ENCODE data around the gene ISLR.

ISLR gene

GRCh38 chr15:74127255-74127953 lies 46.1 kb upstream of the ISLR start (continued):
- TF ChIP-seq ZNF843 (tag by site-specific recombination; IDR thresholded peaks at IDR 0.05) (no peak), ZNF155 (tag by site-specific recombination; IDR thresholded peaks at IDR 0.05) (no peak), ZNF248 (tag by site-specific recombination; IDR thresholded peaks at IDR 0.05) (no peak), ZNF664 (tag by site-specific recombination; IDR thresholded peaks at IDR 0.05) (no peak), ZNF146 (tag by site-specific recombination; IDR thresholded peaks at IDR 0.05) (no peak), ZNF610 (tag by site-specific recombination; IDR thresholded peaks at IDR 0.05; ENCODE audit: borderline replicate concordance) (no peak), GLI4 (tag by site-specific recombination; IDR thresholded peaks at IDR 0.05) (no peak)

- Histone ChIP-seq H3K36me3 (ENCODE audit: control insufficient read depth in 2 of 2, insufficient read depth in 1 of 2, low read length in 2 of 2) (no peaks in the 10 kb centered on the region), H3K4me3 (ENCODE audit: low read depth, low read length) (peak overlapping the region; percentile 25), H3K9me3 (ENCODE audit: control insufficient read depth, insufficient read depth, low read depth, low read length) (no peaks in the 10 kb centered on the region), H3K27ac (ENCODE audit: extremely low read depth, low read depth, low read length) (peak overlapping the region; percentile 1; the same call in 1 of the 2 replicates), H3K4me1 (ENCODE audit: control insufficient read depth, insufficient read depth, low read length) (peaks cover 14% of the 10 kb centered on the region)
- ChIA-PET CTCF (interaction anchor here (0.6 to 6.3 kb wide), 28 partner anchors 8 to 240 kb away, joined by 3 to 100 read pairs (median 4); partner anchors contain the start of genes CYP11A1 and STRA6), POLR2A (interaction anchor here (0.6 to 2.2 kb wide), 8 partner anchors 56 to 238 kb away, joined by 3 to 6 read pairs (median 4); partner anchors contain the start of gene STRA6)
- TF ChIP-seq ZNF23 (tag by site-specific recombination; IDR thresholded peaks at IDR 0.05; ENCODE audit: borderline replicate concordance): no peak
- no peak for TF ChIP-seq SETDB1 (IDR thresholded peaks at IDR 0.05; ENCODE audit: insufficient read length, low read length)
- no peak; the same call in 1 of the 2 replicates for TF ChIP-seq ZNF629 (tag by site-specific recombination; IDR thresholded peaks at IDR 0.05)
- TF ChIP-seq ZNF10 (tag by site-specific recombination; IDR thresholded peaks at IDR 0.05): peak; percentile 94
- 0 out of 2 replicates have a peak, but pooled peaks have one; percentile 1 for TF ChIP-seq ZXDB (tag by site-specific recombination; IDR thresholded peaks at IDR 0.05)
- no peak for TF ChIP-seq ZNF157 (tag by site-specific recombination; IDR thresholded peaks at IDR 0.05)
- 0 out of 2 replicates have a peak, but pooled peaks have one; percentile 7 for TF ChIP-seq ZNF341 (tag by site-specific recombination; IDR thresholded peaks at IDR 0.05; ENCODE audit: low read depth)
- no peak for TF ChIP-seq KLF7 (tag by site-specific recombination; IDR thresholded peaks at IDR 0.05; ENCODE audit: borderline replicate concordance)
- no peak; the same call in 1 of the 2 replicates for TF ChIP-seq PATZ1 (tag by site-specific recombination; IDR thresholded peaks at IDR 0.05)
- 0 out of 2 replicates have a peak, but pooled peaks have one; percentile 3 for TF ChIP-seq KLF10 (tag by site-specific recombination; IDR thresholded peaks at IDR 0.05)
- 0 out of 2 replicates have a peak, but pooled peaks have one; percentile 1 for TF ChIP-seq INSM2 (tag by site-specific recombination; IDR thresholded peaks at IDR 0.05)
- 0 out of 2 replicates have a peak, but pooled peaks have one; percentile 36 for TF ChIP-seq KLF1 (tag by site-specific recombination; IDR thresholded peaks at IDR 0.05)
- TF ChIP-seq ZNF521 (tag by site-specific recombination; IDR thresholded peaks at IDR 0.05): no peak
- TF ChIP-seq ZNF747 (tag by site-specific recombination; IDR thresholded peaks at IDR 0.05): no peak
- TF ChIP-seq ZNF335 (tag by site-specific recombination; conservative IDR thresholded peaks at IDR 0.05): peak; percentile 47; the same call in 1 of the 2 replicates
- no peak for TF ChIP-seq PRDM2 (tag by site-specific recombination; IDR thresholded peaks at IDR 0.05; ENCODE audit: borderline replicate concordance)
- TF ChIP-seq ZNF561 (tag by site-specific recombination; IDR thresholded peaks at IDR 0.05; ENCODE audit: borderline replicate concordance): 0 out of 2 replicates have a peak, but pooled peaks have one; percentile 13
- no peak for TF ChIP-seq SP7 (tag by site-specific recombination; IDR thresholded peaks at IDR 0.05)
Observed at GRCh38 chr15:74127954-74128784, 45.3 kb upstream of the ISLR start.

All from HEK293 (cell line).